ENCODE results near the gene FMN1.

The FMN1 gene

DNA sequence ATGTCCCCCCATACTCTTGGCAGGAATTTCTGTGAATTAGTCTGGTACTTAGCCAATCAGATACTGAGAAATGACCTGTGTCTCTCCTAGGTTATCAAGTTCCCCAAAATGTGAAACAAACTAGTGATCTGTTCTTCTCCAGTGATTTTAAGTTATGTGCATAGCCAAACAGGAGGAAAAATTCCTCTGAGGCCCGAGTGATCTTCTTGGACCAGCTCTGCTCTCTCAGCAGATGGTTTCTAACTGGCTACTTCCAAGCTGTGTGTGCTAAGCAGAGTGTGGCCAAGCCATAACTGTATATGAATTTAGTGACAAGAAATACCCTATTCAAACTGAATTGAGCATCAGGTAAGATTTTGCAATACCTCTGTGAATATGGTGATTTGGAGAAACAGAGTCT, 387.2 kb downstream of the FMN1 start:
- H3K4me3 Mint-ChIP-seq = no peak overlapping the region
- peaks cover 20% of the 10 kb centered on the region for H3K4me1 Mint-ChIP-seq
- TF ChIP-seq, protein P1, sequence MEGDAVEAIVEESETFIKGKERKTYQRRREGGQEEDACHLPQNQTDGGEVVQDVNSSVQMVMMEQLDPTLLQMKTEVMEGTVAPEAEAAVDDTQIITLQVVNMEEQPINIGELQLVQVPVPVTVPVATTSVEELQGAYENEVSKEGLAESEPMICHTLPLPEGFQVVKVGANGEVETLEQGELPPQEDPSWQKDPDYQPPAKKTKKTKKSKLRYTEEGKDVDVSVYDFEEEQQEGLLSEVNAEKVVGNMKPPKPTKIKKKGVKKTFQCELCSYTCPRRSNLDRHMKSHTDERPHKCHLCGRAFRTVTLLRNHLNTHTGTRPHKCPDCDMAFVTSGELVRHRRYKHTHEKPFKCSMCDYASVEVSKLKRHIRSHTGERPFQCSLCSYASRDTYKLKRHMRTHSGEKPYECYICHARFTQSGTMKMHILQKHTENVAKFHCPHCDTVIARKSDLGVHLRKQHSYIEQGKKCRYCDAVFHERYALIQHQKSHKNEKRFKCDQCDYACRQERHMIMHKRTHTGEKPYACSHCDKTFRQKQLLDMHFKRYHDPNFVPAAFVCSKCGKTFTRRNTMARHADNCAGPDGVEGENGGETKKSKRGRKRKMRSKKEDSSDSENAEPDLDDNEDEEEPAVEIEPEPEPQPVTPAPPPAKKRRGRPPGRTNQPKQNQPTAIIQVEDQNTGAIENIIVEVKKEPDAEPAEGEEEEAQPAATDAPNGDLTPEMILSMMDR (IDR thresholded peaks at IDR 0.05; ENCODE audit: unreplicated experiment in 3 of 3) = no peak
- peaks cover 20% of the 10 kb centered on the region for H3K9me3 Mint-ChIP-seq
- H3K27ac Mint-ChIP-seq = no peak overlapping the region
- H3K36me3 Mint-ChIP-seq (ENCODE audit: low read depth) = peaks cover 27% of the 10 kb centered on the region
- peaks cover 15% of the 10 kb centered on the region for H3K27me3 Mint-ChIP-seq (ENCODE audit: low read depth)

- Mint-ChIP-seq H3K9me3 (peaks cover 20% of the 10 kb centered on the region), H3K4me3 (no peak overlapping the region), H3K27me3 (ENCODE audit: low read depth) (peaks cover 25% of the 10 kb centered on the region), H3K27ac (no peak overlapping the region), H3K4me1 (peaks cover 25% of the 10 kb centered on the region), H3K36me3 (ENCODE audit: low read depth) (peaks cover 28% of the 10 kb centered on the region)
- TF ChIP-seq, protein P1 (IDR thresholded peaks at IDR 0.05; ENCODE audit: unreplicated experiment in 3 of 3) = no peak
Measured at GRCh38 chr15:32803631-32804030, 390.9 kb downstream of the FMN1 start.

GRCh38 chr15:32802286-32802936, 392.1 kb downstream of the FMN1 start:
- TF ChIP-seq, protein P1 (IDR thresholded peaks at IDR 0.05; ENCODE audit: unreplicated experiment in 3 of 3) = no peak
- Mint-ChIP-seq H3K4me1 (peaks cover 24% of the 10 kb centered on the region), H3K27me3 (ENCODE audit: low read depth) (peaks cover 26% of the 10 kb centered on the region), H3K4me3 (peak overlapping the region in 1 of 3 experiments; percentile 12), H3K36me3 (ENCODE audit: low read depth) (peaks cover 28% of the 10 kb centered on the region), H3K27ac (peak overlapping the region; percentile 56 to 87 (median 62)), H3K9me3 (peaks cover 20% of the 10 kb centered on the region)

DNA sequence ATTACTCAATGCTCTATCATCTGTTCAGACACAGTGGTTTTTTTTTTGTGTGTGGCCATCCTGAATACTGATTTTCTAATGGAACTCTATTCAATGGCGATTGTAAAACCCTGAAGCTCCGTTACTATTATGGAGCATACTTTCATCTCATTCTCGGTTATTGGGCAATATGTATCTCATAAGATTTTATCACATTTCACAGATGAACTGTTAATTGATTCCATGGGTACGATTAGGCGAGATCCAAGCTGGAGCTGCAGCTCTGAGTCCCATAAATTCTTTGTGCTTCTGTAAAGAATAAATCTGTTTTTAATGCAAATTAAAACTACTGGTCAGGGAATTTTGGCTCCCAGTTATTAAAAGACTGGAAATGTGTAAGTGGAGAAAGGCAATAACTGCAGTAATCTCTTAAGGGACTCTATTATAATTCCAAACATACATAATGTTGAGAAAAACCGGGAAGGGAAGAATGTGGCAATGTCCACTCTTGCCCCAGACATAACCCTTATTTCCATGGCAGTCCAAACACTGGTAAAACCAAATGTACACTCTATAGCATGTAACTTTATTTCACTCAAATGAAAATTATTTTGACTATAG, 394.5 kb downstream of the FMN1 start:
- TF ChIP-seq, protein P1 (IDR thresholded peaks at IDR 0.05; ENCODE audit: unreplicated experiment in 3 of 3) = no peak
- peaks cover 18% of the 10 kb centered on the region for H3K36me3 Mint-ChIP-seq (ENCODE audit: low read depth)
- peaks cover 28% of the 10 kb centered on the region for H3K4me1 Mint-ChIP-seq
- no peak overlapping the region for H3K4me3 Mint-ChIP-seq
- H3K9me3 Mint-ChIP-seq = peaks cover 12% of the 10 kb centered on the region
- H3K27me3 Mint-ChIP-seq (ENCODE audit: low read depth) = peaks cover 34% of the 10 kb centered on the region
- H3K27ac Mint-ChIP-seq = no peak overlapping the region

DNA sequence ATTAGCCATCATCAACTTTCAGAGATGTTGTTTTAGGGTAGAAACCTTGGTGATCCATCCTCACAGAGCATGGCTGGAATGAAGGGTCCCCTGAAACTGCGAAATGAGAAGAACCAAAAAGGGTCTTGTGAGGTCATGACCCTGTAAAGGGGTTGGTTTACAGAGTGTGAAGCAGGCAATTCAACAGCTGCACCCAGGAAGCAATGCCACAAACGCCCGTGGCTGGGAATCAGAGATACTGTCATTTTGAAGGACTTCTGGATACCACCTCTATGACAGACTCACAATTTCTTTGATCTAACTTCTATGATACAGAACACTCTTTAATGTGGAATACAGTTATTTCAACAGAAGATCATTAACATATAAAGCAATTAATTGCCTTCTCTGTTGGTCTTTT, 397.7 kb downstream of the FMN1 start:
- Mint-ChIP-seq H3K4me1 (peaks cover 13% of the 10 kb centered on the region), H3K27me3 (ENCODE audit: low read depth) (peaks cover 32% of the 10 kb centered on the region), H3K36me3 (ENCODE audit: low read depth) (peaks cover 4% of the 10 kb centered on the region), H3K27ac (no peak overlapping the region), H3K4me3 (no peak overlapping the region), H3K9me3 (no peaks in the 10 kb centered on the region)
- TF ChIP-seq, protein P1 (IDR thresholded peaks at IDR 0.05; ENCODE audit: unreplicated experiment in 3 of 3) = no peak

GRCh38 chr15:32794973-32795372, 399.5 kb downstream of the FMN1 start:
- Mint-ChIP-seq H3K9me3 (no peaks in the 10 kb centered on the region), H3K4me3 (no peak overlapping the region), H3K36me3 (ENCODE audit: low read depth) (peaks cover 4% of the 10 kb centered on the region), H3K27ac (no peak overlapping the region), H3K4me1 (peaks cover 15% of the 10 kb centered on the region), H3K27me3 (ENCODE audit: low read depth) (peaks cover 22% of the 10 kb centered on the region)
- TF ChIP-seq, protein P1 (IDR thresholded peaks at IDR 0.05; ENCODE audit: unreplicated experiment in 3 of 3) = no peak

Measured in nephron (organoid).